MM.1S (cell line): Measurements from ENCODE around the gene LDLRAD4.

Experiments used
- DNase-seq: peaks from one replicate; pipeline ENCODE4 v3.0.0-alpha.2; 2015
- H2AFZ ChIP-seq: fragments of 300-600 bp; sonication (generic); 2 replicates; pipeline ENCODE4 v1.6.0; 2016; ENCODE audit warnings: antibody characterized with exemption, low read length
- H3F3A ChIP-seq: fragments of 300-600 bp; sonication (generic); 2 replicates; pipeline ENCODE4 v1.6.1; 2016; ENCODE audit warnings: mild to moderate bottlenecking, antibody characterized with exemption, low read length, moderate library complexity, mixed read lengths; ENCODE audit not compliant: insufficient read depth
- H3K27ac ChIP-seq: fragments of 300-600 bp; sonication (generic); 2 replicates; pipeline ENCODE4 v1.5.1; 2016; ENCODE audit warnings: mild to moderate bottlenecking, low read length
- H3K27me3 ChIP-seq: fragments of 300-600 bp; sonication (generic); replicated peaks from 2 replicates; pipeline ENCODE4 v1.6.0; 2016; ENCODE audit warnings: low read length; ENCODE audit not compliant: insufficient read depth
- H3K36me3 ChIP-seq: fragments of 300-600 bp; sonication (generic); replicated peaks from 2 replicates; pipeline ENCODE4 v1.6.1; 2016; ENCODE audit warnings: mild to moderate bottlenecking, low read length, mixed read lengths; ENCODE audit not compliant: insufficient read depth
- H3K4me1 ChIP-seq: fragments of 300-600 bp; sonication (generic); 2 replicates; pipeline ENCODE4 v1.6.1; 2016; ENCODE audit warnings: low read length, mixed read lengths
- H3K4me2 ChIP-seq: fragments of 300-600 bp; sonication (generic); 2 replicates; pipeline ENCODE4 v1.6.0; 2016; ENCODE audit warnings: low read depth, low read length
- H3K4me3 ChIP-seq: fragments of 300-600 bp; sonication (generic); 2 replicates; pipeline ENCODE4 v1.5.1; 2016; ENCODE audit warnings: low read length, mixed read lengths
- H3K79me2 ChIP-seq: fragments of 300-600 bp; sonication (generic); 2 replicates; pipeline ENCODE4 v1.6.1; 2016; ENCODE audit warnings: mixed run types, low read length, mixed read lengths
- H3K9ac ChIP-seq: fragments of 300-600 bp; sonication (generic); 2 replicates; pipeline ENCODE4 v1.6.1; 2016; ENCODE audit warnings: low read length, mixed read lengths
- H3K9me2 ChIP-seq: fragments of 300-600 bp; sonication (generic); replicated peaks from 2 replicates; pipeline ENCODE4 v1.6.1; 2016; ENCODE audit warnings: mild to moderate bottlenecking, low read length, mixed read lengths; ENCODE audit not compliant: insufficient read depth
- H3K9me3 ChIP-seq: fragments of 300-600 bp; sonication (generic); replicated peaks from 2 replicates; pipeline ENCODE4 v1.6.1; 2016; ENCODE audit warnings: mild to moderate bottlenecking, low read length, mixed read lengths; ENCODE audit not compliant: insufficient read depth
- H4K20me1 ChIP-seq: fragments of 300-600 bp; sonication (generic); 2 replicates; pipeline ENCODE4 v1.6.1; 2016; ENCODE audit warnings: mild to moderate bottlenecking, low read length, moderate library complexity, mixed read lengths; ENCODE audit not compliant: insufficient read depth
- EZH2 ChIP-seq: fragments of 300-600 bp; sonication (generic); optimal IDR thresholded peaks from 2 replicates; pipeline ENCODE3; 2017; ENCODE audit warnings: low read depth, mild to moderate bottlenecking, antibody characterized with exemption, low read length, mixed read lengths
- EZH2phosphoT487 ChIP-seq: fragments of 300-600 bp; sonication (generic); IDR thresholded peaks from 2 replicates; pipeline ENCODE4 v1.6.1; 2018; ENCODE audit warnings: antibody characterized with exemption, low read length
- TF ChIP-seq, protein P1 (sequence below): fragments of 300-600 bp; sonication (generic); IDR thresholded peaks from 2 replicates; pipeline ENCODE4 v1.5.1; 2016; ENCODE audit warnings: antibody characterized with exemption, low read length, mixed read lengths

Gene LDLRAD4

GRCh38 chr18:13218368-13218991 lies at the start of gene LDLRAD4:
Gene LDLRAD4, plus strand, starts transcription at chr18:13218760.
- DNase-seq, result no peak
- no peaks in the 10 kb centered on the region for H3K79me2 ChIP-seq

DNA sequence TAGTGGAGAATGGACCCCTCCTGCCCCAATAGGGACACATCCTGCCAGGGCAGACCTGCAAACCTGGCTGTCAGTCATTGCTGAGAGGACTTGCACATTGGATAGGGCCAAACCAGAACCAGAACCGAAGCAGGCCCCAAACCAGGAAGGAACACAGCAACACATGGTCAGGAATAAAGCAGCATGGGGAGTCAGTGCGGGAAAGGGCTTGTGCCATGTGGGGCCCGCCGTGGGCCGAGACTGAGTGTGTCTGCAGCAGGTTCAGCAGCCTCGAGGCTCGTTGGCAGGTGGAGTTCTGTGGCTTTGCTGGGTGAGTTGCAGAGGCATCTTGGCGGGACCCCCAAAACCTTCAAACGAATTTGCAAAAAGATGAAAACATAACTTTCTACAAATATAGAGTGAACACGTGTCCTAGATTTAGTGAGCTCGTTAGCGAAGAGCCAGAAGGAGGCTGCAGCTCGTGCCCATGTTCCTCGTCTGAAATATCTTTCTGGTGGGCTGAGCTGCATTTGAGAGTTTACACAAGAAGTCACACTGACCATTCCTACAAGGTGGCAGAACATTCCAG lies 44.9 kb upstream of the LDLRAD4 start:
- Histone ChIP-seq H3K9ac (no peak overlapping the region), H3K4me1 (no peaks in the 10 kb centered on the region), H3F3A (no peaks in the 10 kb centered on the region), H3K79me2 (no peaks in the 10 kb centered on the region), H2AFZ (no peak overlapping the region), H3K4me2 (no peak overlapping the region), H3K27ac (no peak overlapping the region), H3K9me2 (no peaks in the 10 kb centered on the region), H3K36me3 (no peaks in the 10 kb centered on the region), H4K20me1 (no peaks in the 10 kb centered on the region), H3K4me3 (no peak overlapping the region), H3K9me3 (no peaks in the 10 kb centered on the region), H3K27me3 (no peaks in the 10 kb centered on the region)
- TF ChIP-seq EZH2, result no peak
- TF ChIP-seq EZH2phosphoT487, result no peak
- TF ChIP-seq, protein P1, sequence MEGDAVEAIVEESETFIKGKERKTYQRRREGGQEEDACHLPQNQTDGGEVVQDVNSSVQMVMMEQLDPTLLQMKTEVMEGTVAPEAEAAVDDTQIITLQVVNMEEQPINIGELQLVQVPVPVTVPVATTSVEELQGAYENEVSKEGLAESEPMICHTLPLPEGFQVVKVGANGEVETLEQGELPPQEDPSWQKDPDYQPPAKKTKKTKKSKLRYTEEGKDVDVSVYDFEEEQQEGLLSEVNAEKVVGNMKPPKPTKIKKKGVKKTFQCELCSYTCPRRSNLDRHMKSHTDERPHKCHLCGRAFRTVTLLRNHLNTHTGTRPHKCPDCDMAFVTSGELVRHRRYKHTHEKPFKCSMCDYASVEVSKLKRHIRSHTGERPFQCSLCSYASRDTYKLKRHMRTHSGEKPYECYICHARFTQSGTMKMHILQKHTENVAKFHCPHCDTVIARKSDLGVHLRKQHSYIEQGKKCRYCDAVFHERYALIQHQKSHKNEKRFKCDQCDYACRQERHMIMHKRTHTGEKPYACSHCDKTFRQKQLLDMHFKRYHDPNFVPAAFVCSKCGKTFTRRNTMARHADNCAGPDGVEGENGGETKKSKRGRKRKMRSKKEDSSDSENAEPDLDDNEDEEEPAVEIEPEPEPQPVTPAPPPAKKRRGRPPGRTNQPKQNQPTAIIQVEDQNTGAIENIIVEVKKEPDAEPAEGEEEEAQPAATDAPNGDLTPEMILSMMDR, result no peak
- no peak for DNase-seq

More at GRCh38 chr18:13218368-13218991, at the start of gene LDLRAD4:
- Histone ChIP-seq H3K27ac (no peak within 1 kb of the TSS), H3F3A (peaks cover 12% of the 10 kb centered on the region), H3K4me3 (peak within 1 kb of the TSS; percentile 70), H3K9ac (peak within 1 kb of the TSS; percentile 35; the same call in 1 of the 2 replicates), H3K4me1 (0 out of 2 replicates have a peak, but pooled peaks cover 6% of the 10 kb centered on the region), H3K4me2 (peak within 1 kb of the TSS; percentile 95), H3K9me3 (no peaks in the 10 kb centered on the region), H2AFZ (peak within 1 kb of the TSS; percentile 74; the same call in 1 of the 2 replicates), H3K36me3 (no peaks in the 10 kb centered on the region), H4K20me1 (no peaks in the 10 kb centered on the region), H3K9me2 (no peaks in the 10 kb centered on the region), H3K27me3 (peaks cover 26% of the 10 kb centered on the region)
- TF ChIP-seq EZH2phosphoT487 (no peak), EZH2 (no peak)
- TF ChIP-seq, protein P1, result no peak

GRCh38 chr18:13175266-13175665 lies 43.3 kb upstream of the LDLRAD4 start:
- Histone ChIP-seq H3K27ac (no peak overlapping the region), H3K4me1 (no peaks in the 10 kb centered on the region), H3K79me2 (no peaks in the 10 kb centered on the region), H3K9ac (no peak overlapping the region), H3K27me3 (no peaks in the 10 kb centered on the region), H4K20me1 (no peaks in the 10 kb centered on the region), H3K4me2 (no peak overlapping the region), H3K36me3 (no peaks in the 10 kb centered on the region), H3K4me3 (no peak overlapping the region), H2AFZ (no peak overlapping the region), H3K9me3 (no peaks in the 10 kb centered on the region), H3F3A (no peaks in the 10 kb centered on the region), H3K9me2 (no peaks in the 10 kb centered on the region)
- no peak for DNase-seq
- TF ChIP-seq EZH2 (no peak), EZH2phosphoT487 (no peak)
- TF ChIP-seq, protein P1, result no peak
